WTC11 (cell line): Measurements from ENCODE around the gene EIF4G1.

ENCODE experiments used
- ATF2 ChIP-seq: sonication (generic); formaldehyde crosslinking; IDR thresholded peaks from 2 replicates; pipeline ENCODE4 v1.8.1; 2022; ENCODE audit warnings: low read depth, missing genetic modification reagents, borderline replicate concordance
- CREM ChIP-seq: sonication (generic); formaldehyde crosslinking; IDR thresholded peaks from 2 replicates; pipeline ENCODE4 v1.8.1; 2022; ENCODE audit warnings: mild to moderate bottlenecking, missing genetic modification reagents, moderate library complexity
- CTCF ChIP-seq: fragments of 200-600 bp; IDR thresholded peaks from 2 replicates; pipeline ENCODE4 v1.8.0; 2022; ENCODE audit warnings: antibody characterized with exemption
- MAX ChIP-seq: sonication (generic); formaldehyde crosslinking; IDR thresholded peaks from 2 replicates; pipeline ENCODE4 v1.8.0; 2022; ENCODE audit warnings: mild to moderate bottlenecking, missing genetic modification reagents

- TF ChIP-seq MAX (CRISPR knock-in tag) (no peak), CTCF (no peak), ATF2 (CRISPR knock-in tag) (no peak), CREM (CRISPR knock-in tag) (no peak)
Measured at GRCh38 chr3:184350618-184351017, 36.2 kb downstream of the EIF4G1 start.
